MG63 (cell line): ENCODE results near the gene NBPF11. TPM values are rescaled to one million over a fixed set of nuclear protein-coding genes. Genes with fewer than 3 reads are reported as not detected.
A peak's percentile ranks its signal among the peaks of the same experiment; 100 is the strongest.
"Not testable (repeated sequence)": the region's sequence is repeated elsewhere in the genome, so short reads cannot be mapped to it uniquely, and the experiment has no call there.

Experiments used
- DNase-seq: peaks from one replicate; pipeline ENCODE4 v3.0.0-alpha.2; 2020
- H3K27me3 ChIP-seq: fragments of 250-450 bp; sonication (Bioruptor Pico); 2 replicates; pipeline ENCODE4 v1.5.1; 2020; ENCODE audit warnings: mild to moderate bottlenecking, moderate library complexity
- H3K36me3 ChIP-seq: fragments of 250-450 bp; sonication (Bioruptor Pico); 2 replicates; pipeline ENCODE4 v1.5.1; 2020; ENCODE audit warnings: mild to moderate bottlenecking, moderate library complexity
- H3K4me3 ChIP-seq: fragments of 250-450 bp; sonication (Bioruptor Pico); 2 replicates; pipeline ENCODE4 v1.5.1; 2020; ENCODE audit warnings: mild to moderate bottlenecking, moderate library complexity
- H3K9me3 ChIP-seq: fragments of 250-450 bp; sonication (Bioruptor Pico); 2 replicates; pipeline ENCODE4 v1.5.1; 2020; ENCODE audit warnings: mild to moderate bottlenecking, moderate library complexity
- total RNA-seq: library from RNA; depleted of rRNA; stranded (reverse); fragments of >200 nt; shearing (Covaris generic); gene quantifications from 2 replicates; pipeline ENCODE4 v1.2.3, GENCODE V29; 2014; ENCODE audit warnings: low replicate concordance; rRNA removed

Gene NBPF11
- total RNA-seq = 2.1 and 2.5 TPM in 2 replicates

DNA sequence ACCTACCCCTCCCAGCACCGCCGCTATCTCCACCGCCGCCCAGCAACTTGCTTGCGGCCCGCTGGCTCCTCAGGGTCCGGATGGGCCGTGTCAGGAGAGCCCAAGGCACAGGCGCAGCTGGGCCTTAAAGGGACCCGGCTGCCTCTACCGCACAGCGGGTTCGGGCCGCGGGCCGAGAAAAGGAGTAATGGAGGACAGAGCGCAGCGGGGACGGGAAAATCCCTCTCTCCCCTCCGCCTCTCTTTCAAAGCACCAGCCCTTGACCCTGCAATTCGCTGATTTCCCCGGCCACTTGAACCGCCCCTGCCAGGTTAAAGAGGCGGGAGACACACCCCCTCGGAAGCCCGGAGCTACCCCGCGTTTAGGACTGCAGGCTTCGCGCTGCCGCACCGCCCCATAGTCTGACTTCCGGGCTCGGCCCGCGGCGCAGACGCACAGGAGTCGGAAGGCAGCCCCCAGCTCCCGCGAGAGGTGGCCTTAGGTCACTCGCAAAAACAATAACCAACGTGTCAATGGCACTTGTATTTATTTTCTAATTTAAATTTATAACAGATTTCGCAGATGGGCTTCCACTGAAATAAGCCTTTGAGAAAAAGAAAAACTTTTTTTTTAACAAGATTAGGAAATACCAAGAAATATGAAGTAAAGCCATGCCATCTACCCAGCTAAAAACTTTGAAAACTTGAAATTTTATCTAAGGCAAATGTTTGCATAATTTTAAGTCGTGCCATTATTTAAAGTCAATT lies at the start of gene NBPF11:
Gene NBPF11, minus strand, starts transcription at position 371 of the 746 bp plus-strand sequence. CDS start 25,278 bp downstream, outside the sequence.
- peak within 1 kb of the TSS; percentile 66 for H3K4me3 ChIP-seq
- not testable (repeated sequence) for H3K36me3 ChIP-seq, H3K27me3 ChIP-seq, H3K9me3 ChIP-seq
- DNase-seq = peak; percentile 94

DNA sequence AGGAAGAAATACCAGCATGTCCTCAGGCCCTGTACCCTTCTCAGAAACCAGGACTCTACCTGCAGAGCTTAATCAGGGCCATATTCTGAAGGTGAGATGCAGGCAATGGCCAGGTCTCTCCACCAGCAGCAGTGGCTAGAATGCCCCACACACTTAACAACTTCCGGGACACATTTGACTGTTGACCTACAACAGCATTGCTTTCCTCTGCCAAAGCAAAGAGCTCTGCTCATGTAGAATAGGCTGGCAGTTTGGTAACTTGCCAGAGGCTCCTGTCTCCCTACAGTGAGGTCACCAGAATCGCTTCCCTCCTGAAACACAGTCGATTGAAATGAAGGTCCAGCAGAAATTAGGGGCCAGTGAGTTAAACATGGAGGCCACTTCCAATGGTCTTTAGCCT lies 45.3 kb upstream of the NBPF11 start:
- H3K9me3 ChIP-seq, H3K36me3 ChIP-seq, DNase-seq, H3K27me3 ChIP-seq, H3K4me3 ChIP-seq: not testable (repeated sequence)

DNA sequence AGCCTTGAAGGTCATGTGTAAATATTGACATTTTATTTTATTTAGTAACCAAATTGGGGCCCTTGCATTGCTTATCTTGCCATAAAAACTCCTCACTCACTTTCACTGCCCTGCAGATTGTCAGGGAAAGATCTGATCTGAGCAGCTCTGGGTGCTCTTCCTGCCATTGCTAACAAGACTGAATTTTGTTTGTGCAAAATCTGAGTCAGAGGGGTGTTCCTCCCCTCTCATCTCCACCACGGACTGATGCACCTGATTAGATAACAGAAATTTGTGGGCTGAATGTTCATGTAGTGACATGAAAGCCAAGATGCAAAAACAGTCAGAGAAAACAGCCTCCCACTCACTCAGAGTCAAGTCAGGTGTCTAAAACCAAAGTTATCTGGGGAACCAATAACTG lies 44.9 kb upstream of the NBPF11 start:
- H3K4me3 ChIP-seq, H3K36me3 ChIP-seq, DNase-seq, H3K27me3 ChIP-seq, H3K9me3 ChIP-seq: not testable (repeated sequence)

DNA sequence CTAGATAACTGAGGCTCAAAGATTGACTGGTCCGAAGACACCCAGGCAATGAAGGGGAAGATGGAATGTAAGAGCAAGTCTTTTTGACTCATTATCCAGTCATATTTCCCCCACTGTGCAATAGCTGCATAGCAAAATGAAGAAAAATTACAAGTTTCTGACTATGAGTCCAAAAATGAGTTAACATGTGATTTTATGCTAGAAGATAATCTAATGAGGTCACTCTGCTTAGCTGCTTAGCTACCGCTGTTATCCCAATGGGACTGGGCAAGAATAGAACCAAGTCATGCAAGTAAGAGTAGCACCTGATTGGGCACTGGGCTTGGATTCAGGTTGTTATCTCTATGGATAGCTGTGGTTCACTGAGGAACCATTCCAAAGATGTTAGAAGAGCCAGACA lies 43.0 kb upstream of the NBPF11 start:
- not testable (repeated sequence) for DNase-seq, H3K4me3 ChIP-seq, H3K27me3 ChIP-seq, H3K36me3 ChIP-seq, H3K9me3 ChIP-seq

DNA sequence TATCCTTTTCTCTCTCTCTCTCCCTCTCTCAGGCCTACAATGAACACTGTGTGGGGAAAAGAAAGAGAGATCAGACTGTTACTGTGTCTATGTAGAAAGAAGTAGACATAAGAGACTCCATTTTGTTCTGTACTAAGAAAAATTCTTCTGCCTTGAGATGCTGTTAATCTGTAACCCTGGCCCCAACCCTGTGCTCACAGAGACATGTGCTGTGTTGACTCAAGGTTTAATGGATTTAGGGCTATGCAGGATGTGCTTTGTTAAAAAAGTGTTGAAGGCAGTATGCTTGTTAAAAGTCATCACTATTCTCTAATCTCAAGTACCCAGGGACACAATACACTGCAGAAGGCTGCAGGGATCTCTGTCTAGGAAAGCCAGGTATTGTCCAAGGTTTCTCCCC lies 36.7 kb upstream of the NBPF11 start:
- not testable (repeated sequence) for DNase-seq, H3K4me3 ChIP-seq, H3K36me3 ChIP-seq, H3K27me3 ChIP-seq, H3K9me3 ChIP-seq

DNA sequence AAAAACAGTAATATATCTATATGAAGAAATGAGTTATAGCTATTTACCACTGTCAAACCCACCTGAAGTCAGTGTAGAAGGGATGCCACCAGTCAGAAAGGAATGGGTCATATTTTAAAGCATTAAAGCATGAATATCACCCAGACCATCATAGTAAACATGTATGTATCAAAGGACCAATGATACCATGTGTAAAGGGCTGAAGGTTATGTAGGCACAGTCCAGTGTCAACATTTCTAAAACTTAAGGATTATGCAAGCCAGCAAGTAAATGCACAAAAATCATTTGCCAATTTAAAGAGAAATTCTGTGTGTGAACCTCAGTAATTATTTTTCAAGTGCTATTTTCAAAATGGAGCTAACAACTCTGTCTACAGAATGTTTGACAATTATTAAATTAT lies 26.6 kb upstream of the NBPF11 start:
- H3K27me3 ChIP-seq = not testable (repeated sequence)

GRCh38 chr1:148175414-148175813 lies 23.3 kb upstream of the NBPF11 start:
- not testable (repeated sequence) for DNase-seq, H3K27me3 ChIP-seq

More for the DNA sequence above, 26.6 kb upstream of the NBPF11 start:
- not testable (repeated sequence) for H3K4me3 ChIP-seq, H3K9me3 ChIP-seq, H3K36me3 ChIP-seq, DNase-seq

GRCh38 chr1:148171995-148172394 lies 19.9 kb upstream of the NBPF11 start:
- H3K4me3 ChIP-seq, H3K36me3 ChIP-seq, H3K27me3 ChIP-seq, DNase-seq, H3K9me3 ChIP-seq: not testable (repeated sequence)

More at GRCh38 chr1:148175414-148175813, 23.3 kb upstream of the NBPF11 start:
- H3K36me3 ChIP-seq, H3K4me3 ChIP-seq, H3K9me3 ChIP-seq: not testable (repeated sequence)

GRCh38 chr1:148166558-148167492 lies 14.7 kb upstream of the NBPF11 start:
- H3K9me3 ChIP-seq = no peaks in the 10 kb centered on the region
- H3K4me3 ChIP-seq = no peak overlapping the region
- H3K27me3 ChIP-seq = no peaks in the 10 kb centered on the region
- no peak for DNase-seq
- H3K36me3 ChIP-seq = no peaks in the 10 kb centered on the region

DNA sequence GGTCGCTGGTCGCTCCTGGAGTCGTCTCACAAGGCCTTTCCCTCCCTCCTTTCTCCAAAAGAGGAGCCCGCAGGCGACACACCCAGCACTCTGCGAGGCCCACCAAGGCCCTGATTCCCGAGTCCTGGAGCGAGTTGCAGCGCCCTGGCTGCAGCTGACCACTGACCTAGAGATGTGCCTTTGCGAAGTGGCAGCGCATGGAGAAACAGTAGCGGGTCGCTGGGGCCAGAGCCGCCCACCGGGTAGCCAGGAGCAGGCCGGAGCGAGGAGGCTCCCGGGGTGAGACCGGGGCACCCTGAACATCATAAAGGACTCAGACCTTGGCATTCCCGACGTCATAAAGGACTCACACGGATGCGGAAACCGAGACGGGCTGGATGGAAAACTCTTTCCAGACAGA lies 10.3 kb upstream of the NBPF11 start:
- H3K36me3 ChIP-seq = no peaks in the 10 kb centered on the region
- H3K9me3 ChIP-seq = no peaks in the 10 kb centered on the region
- H3K27me3 ChIP-seq = no peaks in the 10 kb centered on the region
- no peak for DNase-seq
- no peak overlapping the region for H3K4me3 ChIP-seq

GRCh38 chr1:148161053-148161901 lies 9.2 kb upstream of the NBPF11 start:
- no peak for DNase-seq

GRCh38 chr1:148160343-148161052 lies 8.4 kb upstream of the NBPF11 start:
- DNase-seq = no peak
- no peaks in the 10 kb centered on the region for H3K9me3 ChIP-seq
- H3K4me3 ChIP-seq = no peak overlapping the region
- no peaks in the 10 kb centered on the region for H3K27me3 ChIP-seq
- no peaks in the 10 kb centered on the region for H3K36me3 ChIP-seq

More at GRCh38 chr1:148161053-148161901, 9.2 kb upstream of the NBPF11 start:
- H3K36me3 ChIP-seq = no peaks in the 10 kb centered on the region
- no peak overlapping the region for H3K4me3 ChIP-seq
- no peaks in the 10 kb centered on the region for H3K9me3 ChIP-seq
- no peaks in the 10 kb centered on the region for H3K27me3 ChIP-seq

DNA sequence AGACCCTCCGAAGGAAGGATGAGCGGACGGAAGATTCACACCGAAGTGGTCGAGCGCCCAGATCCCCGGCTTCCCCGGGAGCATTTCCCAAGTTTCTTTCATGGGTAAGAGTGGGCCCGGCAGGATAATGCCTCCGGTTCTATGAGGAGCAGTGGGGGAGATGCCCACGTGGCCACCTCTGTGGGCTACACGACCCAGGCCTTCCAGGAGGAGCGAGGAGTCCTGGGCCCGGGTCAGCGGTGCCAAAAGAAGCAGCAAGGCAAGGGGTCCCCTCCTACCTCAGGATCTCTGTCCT lies 7.9 kb upstream of the NBPF11 start:
- no peak overlapping the region for H3K4me3 ChIP-seq
- no peaks in the 10 kb centered on the region for H3K27me3 ChIP-seq
- DNase-seq = no peak
- no peaks in the 10 kb centered on the region for H3K36me3 ChIP-seq
- no peaks in the 10 kb centered on the region for H3K9me3 ChIP-seq

DNA sequence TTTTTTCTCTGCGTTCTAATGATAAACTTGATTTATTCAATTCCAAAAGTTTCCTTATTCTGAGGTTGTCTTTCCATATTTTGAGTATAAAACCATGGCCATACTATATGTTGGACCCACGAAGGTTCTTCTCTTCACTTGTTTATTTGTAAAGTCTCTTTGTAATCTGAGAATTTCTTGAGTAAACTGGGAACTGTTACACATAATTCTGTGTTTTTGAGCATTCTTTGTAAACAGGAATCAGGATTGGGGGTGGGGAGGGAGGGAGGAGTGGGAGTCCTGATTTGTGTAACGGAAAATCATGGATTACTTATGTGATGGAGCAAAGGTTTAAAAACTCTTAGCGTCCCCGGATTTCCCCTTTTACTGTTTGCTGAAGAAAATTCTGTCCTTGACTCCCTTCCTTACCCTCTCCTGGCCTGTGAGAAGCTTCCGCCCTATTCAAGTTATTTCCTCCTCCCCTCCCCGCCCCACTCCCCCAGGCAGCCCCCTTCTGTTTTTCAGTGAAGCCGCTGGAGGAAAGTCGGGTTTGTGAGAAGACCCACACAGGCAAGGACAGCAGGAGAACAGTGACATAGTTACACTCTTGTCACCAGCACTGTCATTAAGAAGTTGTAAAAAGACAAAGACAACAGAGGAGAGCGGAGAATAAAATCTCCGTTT lies 6.4 kb upstream of the NBPF11 start:
- DNase-seq = no peak
- Histone ChIP-seq H3K36me3 (no peaks in the 10 kb centered on the region), H3K9me3 (no peaks in the 10 kb centered on the region), H3K27me3 (no peaks in the 10 kb centered on the region), H3K4me3 (no peak overlapping the region)

DNA sequence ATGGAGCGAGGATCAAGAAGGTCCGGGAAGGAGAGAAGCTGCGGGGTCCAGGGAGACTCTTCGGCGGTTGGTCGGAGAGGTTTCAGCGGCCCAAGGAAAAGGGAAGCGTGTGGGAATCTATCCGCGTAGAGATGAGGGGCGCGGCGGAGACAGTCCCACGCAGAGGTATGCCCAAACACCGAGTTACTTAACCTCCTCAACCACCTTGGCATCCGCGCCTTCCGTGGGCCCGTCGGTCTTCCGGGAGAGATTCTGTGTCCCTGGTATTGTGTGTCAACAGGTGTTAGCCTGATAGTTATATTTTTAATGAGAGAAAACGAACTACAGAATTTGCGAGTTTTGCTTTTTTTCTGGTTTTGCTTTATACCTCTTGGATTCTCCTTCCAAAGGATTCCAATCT lies 5.7 kb upstream of the NBPF11 start:
- not testable (repeated sequence) for H3K27me3 ChIP-seq, H3K36me3 ChIP-seq, H3K4me3 ChIP-seq, DNase-seq, H3K9me3 ChIP-seq
